Left lobe of liver (tissue), 2 donors: ENCODE measurements around the gene SOHLH2. TPM values are rescaled to one million over a fixed set of nuclear protein-coding genes. Genes with fewer than 3 reads are reported as not detected.

Experiments
- ATAC-seq: fragments of 200-7000 bp; cut with Tn5 transposase; one replicate; pipeline ENCODE4 v1.9.1; 2020; ENCODE audit warnings: mild to moderate bottlenecking, moderate library complexity
- DNase-seq: peaks from one replicate; pipeline ENCODE4 v3.0.0-alpha.2; 2020; ENCODE audit warnings: low spot score
- total RNA-seq: library from RNA; stranded (reverse); gene quantifications from one replicate; pipeline ENCODE4 v1.2.1, GENCODE V29; 2021
- donor health status: DM: no; HTN: no; CAD: no; lungs with moderate emphysema.
- donor health status: DM: no; HTN: yes; CAD: no.

Gene SOHLH2
- total RNA-seq, 1 donor from 2014 or later, result not detected

DNA sequence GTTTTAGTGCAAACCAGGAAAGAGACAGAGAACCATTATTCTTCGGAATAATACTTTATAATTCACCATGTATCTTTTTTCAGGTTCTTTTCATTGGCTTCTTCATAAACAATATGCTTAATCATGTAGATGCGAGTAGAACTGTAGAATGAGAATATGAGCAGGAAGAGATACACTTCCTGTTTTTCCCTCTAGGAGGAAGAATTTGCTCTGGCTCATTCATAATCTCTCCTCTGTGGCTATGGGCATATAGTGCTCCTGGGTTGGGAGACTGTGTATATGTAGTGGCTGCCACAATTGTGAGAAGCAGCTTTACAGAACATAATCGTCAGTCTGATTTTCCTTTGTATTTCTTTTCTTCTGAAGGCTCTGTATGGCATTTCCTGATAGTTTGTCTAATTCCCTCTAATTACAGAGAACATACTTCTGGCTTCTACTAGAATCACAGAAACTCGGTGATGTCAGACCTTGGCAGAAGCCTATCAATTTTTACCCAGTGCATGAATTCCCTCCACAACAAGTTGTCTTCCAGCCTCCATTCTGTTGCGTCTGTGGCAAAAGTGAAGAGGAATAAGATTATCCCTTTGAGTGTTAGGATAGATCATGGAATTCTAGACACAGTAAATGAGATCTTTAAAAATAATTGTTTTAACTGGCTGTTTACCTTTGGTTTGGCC lies 80.3 kb downstream of the SOHLH2 start:
- DNase-seq, result no peak
- ATAC-seq, result no peak

DNA sequence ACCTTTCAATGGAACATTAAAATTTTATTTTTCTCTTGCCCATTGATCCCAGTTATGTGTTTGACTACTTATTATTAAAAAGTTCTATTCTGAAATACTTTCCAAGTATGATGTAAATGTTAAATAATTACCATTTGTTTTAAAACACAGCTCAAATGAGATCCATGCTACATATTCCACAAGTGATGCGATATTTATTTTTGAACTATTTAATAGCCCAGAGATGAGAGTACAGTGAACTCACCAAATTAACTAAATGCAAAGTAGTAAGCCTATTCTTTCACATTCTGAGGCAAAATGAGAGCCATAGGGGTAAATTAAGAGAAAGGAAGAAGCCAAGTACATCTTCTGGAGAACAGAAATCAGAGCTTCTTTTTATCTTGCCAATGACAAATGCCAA lies 82.0 kb downstream of the SOHLH2 start:
- DNase-seq, result no peak
- ATAC-seq, result no peak

DNA sequence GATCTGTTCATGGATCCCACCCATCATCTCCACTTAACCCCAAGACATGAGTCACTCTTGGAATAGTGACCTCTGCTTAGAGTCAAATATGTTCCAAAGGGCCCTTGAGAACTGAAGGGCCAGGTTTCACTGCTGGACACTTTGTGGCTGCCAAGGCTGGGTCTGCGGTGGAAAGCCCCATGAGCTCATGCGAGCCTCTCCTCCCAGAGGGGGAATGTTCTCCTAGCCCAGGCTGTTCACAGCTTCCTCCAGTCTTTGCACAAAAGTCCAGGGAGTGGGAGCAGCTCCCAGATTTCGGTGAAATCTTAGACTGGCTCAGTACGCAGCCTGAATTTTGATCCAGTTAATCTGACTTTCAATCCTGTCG lies 82.4 kb downstream of the SOHLH2 start:
- ATAC-seq, result no peak
- DNase-seq, result no peak

DNA sequence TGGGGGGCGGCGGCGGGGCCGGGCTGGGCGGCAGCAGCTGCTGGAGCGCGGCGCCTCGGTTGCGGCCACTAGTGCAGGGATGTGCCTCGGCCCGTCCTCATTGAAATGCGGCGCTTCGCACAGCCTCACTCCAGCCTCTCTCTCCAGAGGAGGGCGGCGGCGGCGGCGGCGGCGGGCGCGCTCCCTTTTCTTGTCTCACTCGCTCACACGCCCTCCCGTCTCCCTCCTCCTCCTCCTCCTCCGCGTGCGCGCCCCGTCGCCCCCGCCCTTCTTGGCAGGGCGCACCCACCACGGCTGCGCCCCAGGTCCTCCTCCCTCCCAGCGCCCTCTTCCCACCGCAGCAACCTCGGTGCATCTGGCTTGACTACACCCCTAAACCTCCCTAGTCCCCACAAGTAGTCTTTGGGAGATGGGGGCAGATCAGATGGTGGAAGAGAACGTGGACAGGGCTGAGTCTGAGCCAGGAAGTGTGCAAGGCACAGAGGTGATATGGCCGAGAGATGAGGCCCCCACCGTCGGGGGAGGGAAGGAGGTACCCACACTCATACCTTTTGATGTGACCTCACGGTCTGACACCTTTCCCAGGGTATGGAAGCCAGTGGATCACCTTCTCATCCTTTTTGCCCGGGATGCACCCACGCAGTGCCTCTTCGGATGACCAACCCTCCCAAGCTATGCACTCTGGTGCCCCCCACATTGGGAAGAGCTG lies 83.0 kb downstream of the SOHLH2 start, which contains the start of gene DCLK1:
TSS of gene DCLK1 (minus strand) at position 161 of the 709 bp plus-strand sequence.
- ATAC-seq (no peak), DNase-seq (no peak)

DNA sequence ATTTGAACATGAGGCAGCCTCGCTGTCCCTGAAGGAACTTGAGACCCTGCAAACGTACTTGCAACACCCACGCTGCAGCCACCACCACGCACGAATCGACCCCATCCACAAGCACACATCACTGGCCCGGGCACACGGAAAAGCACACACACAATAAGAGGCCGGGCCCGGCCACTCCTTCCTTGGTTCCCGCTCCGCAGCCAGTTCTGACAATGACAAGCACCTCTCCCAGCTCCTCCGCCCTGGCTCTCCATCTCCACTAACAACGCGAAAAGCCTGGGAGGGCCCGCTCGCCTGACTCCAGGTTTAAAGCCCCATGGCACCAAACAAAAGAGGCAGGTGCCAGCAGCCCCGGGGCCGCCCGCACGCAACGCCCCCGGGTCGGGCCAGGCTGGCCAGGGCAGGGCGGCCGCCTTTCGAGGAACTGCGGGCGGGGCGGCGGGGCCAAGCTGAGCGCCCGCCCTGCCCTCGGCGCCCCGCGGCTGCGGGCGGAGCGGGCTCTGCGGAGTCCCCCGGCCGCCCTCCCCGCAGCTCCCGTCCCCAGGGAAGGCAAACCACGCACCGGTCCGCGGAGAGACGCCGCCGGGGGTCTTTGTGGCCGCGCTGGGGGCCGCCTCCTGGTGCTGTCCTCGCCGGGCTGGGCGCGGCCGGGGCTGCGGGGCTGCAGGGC lies 83.7 kb downstream of the SOHLH2 start:
- DNase-seq (no peak), ATAC-seq (no peak)

DNA sequence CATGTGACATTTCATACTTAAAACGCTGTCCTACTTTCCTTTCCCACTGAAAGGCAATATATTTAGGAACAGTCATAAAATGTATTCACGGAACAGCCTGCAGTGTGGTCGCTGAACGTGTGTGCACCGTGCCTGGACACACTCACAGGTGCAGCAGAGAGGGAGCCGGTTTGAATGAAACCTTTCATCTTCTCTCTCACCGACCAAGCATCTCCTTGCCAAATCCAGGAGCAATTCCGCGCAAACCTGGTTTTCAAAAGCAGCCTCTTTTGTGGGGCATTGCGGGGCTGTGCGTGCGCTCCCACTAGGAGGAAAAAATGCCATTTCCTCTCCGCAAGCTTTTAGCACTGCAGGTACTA lies 84.2 kb downstream of the SOHLH2 start:
- no peak for ATAC-seq
- DNase-seq, result no peak

DNA sequence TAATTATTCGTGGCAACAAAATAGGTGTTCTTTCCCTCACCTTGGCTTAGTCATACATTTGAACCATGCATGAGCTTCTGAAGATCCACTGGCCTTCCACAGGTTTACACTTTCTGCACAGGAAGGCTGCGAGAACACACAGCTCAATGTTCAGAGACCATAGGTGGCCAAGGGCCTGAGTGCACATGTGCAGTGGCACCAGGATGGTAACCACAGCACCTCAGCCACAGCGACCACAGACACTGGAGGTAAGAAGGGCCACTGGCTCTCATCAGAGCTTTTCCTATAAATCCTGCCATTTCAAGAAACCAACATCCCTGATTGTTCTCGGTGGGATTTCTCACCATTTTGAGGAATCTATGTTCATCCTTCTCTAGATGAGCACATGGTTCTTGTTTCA lies 84.8 kb downstream of the SOHLH2 start:
- no peak for DNase-seq
- ATAC-seq, result no peak

DNA sequence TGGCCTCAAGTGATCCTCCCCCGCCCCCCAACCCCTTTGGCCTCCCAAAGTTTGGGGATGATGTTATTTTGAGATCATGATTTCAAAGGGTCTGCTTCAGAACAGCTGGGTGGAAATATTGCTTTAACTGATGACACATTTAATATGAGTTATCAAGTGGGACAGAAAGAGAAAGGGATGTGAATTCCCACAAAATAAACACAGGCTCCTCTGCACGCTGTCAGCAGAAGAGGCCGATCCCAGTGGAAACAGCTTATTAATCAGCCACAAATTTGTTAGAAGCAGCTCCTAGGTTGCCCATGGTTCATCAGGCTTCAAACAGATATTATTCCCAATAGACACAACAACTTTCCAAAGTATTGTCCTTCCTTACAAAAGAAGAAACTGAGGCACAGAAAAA lies 87.9 kb downstream of the SOHLH2 start:
- DNase-seq (no peak), ATAC-seq (no peak)

DNA sequence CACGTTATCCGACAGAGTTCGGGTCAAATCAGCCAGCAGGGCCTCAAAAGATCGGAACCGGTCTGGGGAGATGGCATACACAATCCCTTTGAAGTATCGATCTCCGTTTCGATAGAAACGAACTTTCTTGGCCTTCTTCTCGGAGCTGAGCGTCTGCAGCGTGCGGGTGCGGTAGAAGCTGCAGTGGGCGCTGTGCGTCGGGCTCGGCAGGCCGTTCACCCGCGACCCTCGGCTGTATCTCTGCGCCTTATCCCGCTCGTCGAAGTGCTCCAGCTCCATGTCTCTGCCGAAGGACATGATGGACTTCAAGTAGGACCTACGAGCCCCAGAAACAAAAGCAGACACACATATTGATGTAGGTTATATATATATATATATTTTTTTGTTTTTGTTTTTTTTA lies 88.5 kb downstream of the SOHLH2 start:
- DNase-seq (no peak), ATAC-seq (no peak)

DNA sequence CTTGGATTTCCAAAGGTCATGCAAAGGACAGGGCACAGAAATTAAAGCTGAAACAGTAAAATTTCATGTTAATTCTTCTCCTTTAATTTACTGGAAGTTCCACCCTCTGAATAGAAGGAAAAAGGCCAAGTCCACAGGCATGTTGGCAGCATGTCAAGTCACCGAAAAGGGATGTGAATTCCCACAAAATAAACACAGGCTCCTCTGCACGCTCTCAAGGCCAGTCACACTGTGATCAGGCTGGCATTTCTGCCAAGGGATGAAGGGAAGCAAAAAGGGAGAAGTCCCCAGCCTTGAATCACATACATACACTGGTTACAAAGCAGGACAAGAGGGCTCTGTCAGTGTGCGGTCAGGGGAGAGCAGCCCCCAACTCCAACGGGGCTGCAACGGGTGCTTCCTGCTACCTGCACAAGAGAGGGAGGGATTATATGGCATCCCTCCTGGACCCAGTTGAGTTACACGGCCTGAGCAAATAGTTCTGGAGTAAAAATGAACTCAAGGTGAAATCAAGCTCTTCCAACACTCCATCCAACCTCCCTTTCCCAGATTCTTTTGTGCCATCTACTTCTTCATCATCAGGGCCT lies 90.0 kb downstream of the SOHLH2 start:
- no peak for ATAC-seq

More for the DNA sequence above, 90.0 kb downstream of the SOHLH2 start:
- no peak for DNase-seq

Other genes with a start within 250 kb of the SOHLH2 start
- not detected for gene DCLK1, start 83.2 kb downstream of the SOHLH2 start, total RNA-seq
- gene CCDC169, start 83.3 kb upstream of the SOHLH2 start, total RNA-seq, result 0.08 TPM
- gene SPART, start 131.8 kb upstream of the SOHLH2 start, total RNA-seq, result 14.6 TPM
- 0.10 TPM for gene CCNA1, start 217.9 kb upstream of the SOHLH2 start, total RNA-seq